Measurements from ENCODE around the gene MAN1A1. TPM values are rescaled to one million over a fixed set of nuclear protein-coding genes. Genes with fewer than 3 reads are reported as not detected.

MAN1A1 gene
- polyA plus RNA-seq, 1 donor (not counting 4 experiments of a cell fraction or from before 2014, with no cell fraction given) = 20.2 TPM

GRCh38 chr6:119148825-119149525 is 200.6 kb downstream of the MAN1A1 start:
- Histone ChIP-seq H3K79me2 (ENCODE audit: control insufficient read depth, insufficient read depth, low read length) (no peaks in the 10 kb centered on the region), H3K9ac (ENCODE audit: control insufficient read depth, extremely low read depth, insufficient read depth, low read length) (peak overlapping the region; percentile 38), H3K27me3 (ENCODE audit: control insufficient read depth, extremely low read depth, insufficient read depth, low read length) (no peaks in the 10 kb centered on the region), H3K4me1 (ENCODE audit: control insufficient read depth, extremely low read depth, insufficient read depth, low read length) (peaks cover 29% of the 10 kb centered on the region), H3K4me2 (ENCODE audit: control insufficient read depth, extremely low read depth, insufficient read depth, low read depth, low read length) (peak overlapping the region; percentile 93), H2AFZ (ENCODE audit: control insufficient read depth, low read length) (peak overlapping the region; percentile 65), H4K20me1 (ENCODE audit: control insufficient read depth, extremely low read depth, insufficient read depth, low read length) (no peaks in the 10 kb centered on the region), H3K9me3 (ENCODE audit: control insufficient read depth, low read depth, low read length) (no peaks in the 10 kb centered on the region), H3K27ac (ENCODE audit: control insufficient read depth, insufficient read depth, low read length) (peak overlapping the region; percentile 57), H3K36me3 (ENCODE audit: control insufficient read depth in 2 of 2, extremely low read depth in 1 of 2, insufficient read depth in 2 of 2, low read length in 2 of 2) (no peaks in the 10 kb centered on the region), H3K9me1 (ENCODE audit: control insufficient read depth, extremely low read depth, insufficient read depth, low read length) (no peaks in the 10 kb centered on the region), H3K4me3 (ENCODE audit: control insufficient read depth in 2 of 3, extremely low read depth in 1 of 3, insufficient read depth in 2 of 3, low read depth in 1 of 3, low read length in 3 of 3) (peak overlapping the region in 2 of 3 experiments; percentile 48 to 55)
- FAIRE-seq (no peak), DNase-seq (ENCODE audit: low read depth, low spot score) (no peak)
- dilution Hi-C loops (cut with MboI; ENCODE audit: extremely low pct_ligation_motif_present, low sequenced_read_pairs) = no loop called here
- TF ChIP-seq CTCF (optimal IDR thresholded peaks at IDR 0.05 in 1 of 3, IDR thresholded peaks at IDR 0.05 in 1 of 3, conservative IDR thresholded peaks at IDR 0.05 in 1 of 3; ENCODE audit: extremely low read depth in 1 of 3, insufficient read depth in 2 of 3, low read length in 3 of 3) (no peak), EZH2 (IDR thresholded peaks at IDR 0.05; ENCODE audit: low read length) (no peak)

GRCh38 chr6:119148098-119148824 is 201.3 kb downstream of the MAN1A1 start:
- dilution Hi-C loops (cut with MboI; ENCODE audit: extremely low pct_ligation_motif_present, low sequenced_read_pairs) = no loop called here
- DNase-seq (ENCODE audit: low read depth, low spot score) = no peak
- Histone ChIP-seq H3K27me3 (ENCODE audit: control insufficient read depth, extremely low read depth, insufficient read depth, low read length) (no peaks in the 10 kb centered on the region), H3K9me1 (ENCODE audit: control insufficient read depth, extremely low read depth, insufficient read depth, low read length) (no peaks in the 10 kb centered on the region), H3K36me3 (ENCODE audit: control insufficient read depth in 2 of 2, extremely low read depth in 1 of 2, insufficient read depth in 2 of 2, low read length in 2 of 2) (no peaks in the 10 kb centered on the region), H4K20me1 (ENCODE audit: control insufficient read depth, extremely low read depth, insufficient read depth, low read length) (no peaks in the 10 kb centered on the region), H3K4me3 (ENCODE audit: control insufficient read depth in 2 of 3, extremely low read depth in 1 of 3, insufficient read depth in 2 of 3, low read depth in 1 of 3, low read length in 3 of 3) (peak overlapping the region in 2 of 3 experiments; percentile 48 to 55), H3K9ac (ENCODE audit: control insufficient read depth, extremely low read depth, insufficient read depth, low read length) (peak overlapping the region; percentile 38), H3K79me2 (ENCODE audit: control insufficient read depth, insufficient read depth, low read length) (no peaks in the 10 kb centered on the region), H3K4me2 (ENCODE audit: control insufficient read depth, extremely low read depth, insufficient read depth, low read depth, low read length) (peak overlapping the region; percentile 93), H3K9me3 (ENCODE audit: control insufficient read depth, low read depth, low read length) (no peaks in the 10 kb centered on the region), H3K27ac (ENCODE audit: control insufficient read depth, insufficient read depth, low read length) (peak overlapping the region; percentile 71), H3K4me1 (ENCODE audit: control insufficient read depth, extremely low read depth, insufficient read depth, low read length) (peaks cover 29% of the 10 kb centered on the region), H2AFZ (ENCODE audit: control insufficient read depth, low read length) (no peak overlapping the region)
- peak; percentile 41 to 73 (median 64) for TF ChIP-seq CTCF (optimal IDR thresholded peaks at IDR 0.05 in 1 of 3, IDR thresholded peaks at IDR 0.05 in 1 of 3, conservative IDR thresholded peaks at IDR 0.05 in 1 of 3; ENCODE audit: extremely low read depth in 1 of 3, insufficient read depth in 2 of 3, low read length in 3 of 3)
- no peak for TF ChIP-seq EZH2 (IDR thresholded peaks at IDR 0.05; ENCODE audit: low read length)
- FAIRE-seq = peak; percentile 90

Measured in keratinocyte (primary cell).